K562 (cell line): Measurements from ENCODE around the gene ELMO1. TPM values are rescaled to one million over a fixed set of nuclear protein-coding genes. Genes with fewer than 3 reads are reported as not detected.
A peak's percentile ranks its signal among the peaks of the same experiment; 100 is the strongest.

Source experiments
- ATAC-seq: fragments of 200-7000 bp; cut with Tn5 transposase; 3 replicates; pipeline ENCODE4 v1.9.1; 2020; ENCODE audit warnings: moderate library complexity
- BruUV-seq: library from RNA; stranded (reverse); fragments of 400-500 nt; replicated peaks from 2 replicates; lab custom pipeline; 2021; lab: Mats Ljungman, UMichigan
- CTCF ChIA-PET: fragments of 300-600 bp; formaldehyde crosslinking; extraction: SDS; loops from one replicate; lab custom pipeline; 2021; ENCODE audit warnings: low intra/inter-chr PET ratio; lab: Yijun Ruan, JAX
- POLR2A ChIA-PET: fragments of 300-600, 350-650 bp; sonication (Branson Sonifier 250); formaldehyde crosslinking; extraction: SDS; loops from one replicate; lab custom pipeline; 2021; ENCODE audit warnings: antibody characterized with exemption, inconsistent platforms; lab: Yijun Ruan, JAX
- DNase-seq, 4 experiments: peaks; one replicate each; pipeline versions ENCODE4 v3.0.0 to v3.0.0-alpha.2; 2011 to 2018; ENCODE audit warnings: low spot score in 3 of 4, mixed read lengths in 3 of 4; ENCODE audit errors: extremely low read depth in 1 of 4
- FAIRE-seq: peaks from 2 replicates; lab custom pipeline; 2011; peaks lifted over from hg19 to GRCh38; lab: Jason Lieb, UNC
- H2AFZ ChIP-seq: 2 replicates; pipeline ENCODE4 v1.6.0; 2011; ENCODE audit warnings: low read depth, low read length, control low read depth, inconsistent platforms
- H3K27ac ChIP-seq: fragments of 200-600 bp; 3 replicates; pipeline ENCODE4 v1.8.0; 2011; ENCODE audit warnings: low read depth, mild to moderate bottlenecking, control low read depth, inconsistent platforms, low read length, moderate library complexity, mixed read lengths; ENCODE audit errors: extremely low read depth
- H3K27me3 ChIP-seq, 2 experiments: fragments of 300-600 bp in 1 of 2; 2 replicates in 1 of 2; 3 replicates in 1 of 2; pipeline versions ENCODE4 v1.6.0 to v1.8.0; 2011; ENCODE audit warnings: inconsistent platforms in 2 of 2, low read length in 2 of 2, mild to moderate bottlenecking in 1 of 2, mixed read lengths in 1 of 2, moderate library complexity in 1 of 2; ENCODE audit not compliant: control insufficient read depth in 2 of 2, insufficient read depth in 2 of 2
- H3K36me3 ChIP-seq: fragments of 300-600 bp; 3 replicates; pipeline ENCODE4 v1.8.0; 2011; ENCODE audit warnings: mild to moderate bottlenecking, low read length, inconsistent platforms; ENCODE audit not compliant: control insufficient read depth, insufficient read depth
- H3K4me1 ChIP-seq, 2 experiments: fragments of 200-600 bp in 1 of 2; replicated peaks in 1 of 2; 2 replicates in 1 of 2; 3 replicates in 1 of 2; pipeline versions ENCODE4 v1.5.1 to v1.8.0; 2011; ENCODE audit warnings: inconsistent platforms in 2 of 2, low read length in 2 of 2, mild to moderate bottlenecking in 1 of 2, mixed read lengths in 1 of 2, moderate library complexity in 1 of 2; ENCODE audit not compliant: control insufficient read depth in 2 of 2, insufficient read depth in 2 of 2
- H3K4me2 ChIP-seq: 2 replicates; pipeline ENCODE4 v1.6.1; 2011; ENCODE audit warnings: low read length, control low read depth, inconsistent platforms, mixed read lengths; ENCODE audit not compliant: insufficient read depth
- H3K4me3 ChIP-seq: fragments of 200-600 bp; sonication (generic), shearing (Covaris generic); 2 replicates; pipeline ENCODE4 v1.5.1; 2016; ENCODE audit warnings: control low read depth, inconsistent platforms
- H3K79me2 ChIP-seq: fragments of 200-600 bp; 3 replicates; pipeline ENCODE4 v1.8.0; 2011; ENCODE audit warnings: low read length, inconsistent platforms; ENCODE audit not compliant: control insufficient read depth, insufficient read depth
- H3K9ac ChIP-seq, 2 experiments: 2 replicates each; pipeline versions ENCODE4 v1.6.0 to v1.6.1; 2011; ENCODE audit warnings: low read depth in 2 of 2, low read length in 2 of 2, control low read depth in 1 of 2, inconsistent platforms in 1 of 2, mild to moderate bottlenecking in 1 of 2, mixed read lengths in 1 of 2; ENCODE audit not compliant: insufficient read depth in 1 of 2
- H3K9me1 ChIP-seq: one replicate; pipeline ENCODE4 v1.6.0; 2011; ENCODE audit warnings: inconsistent platforms, mild to moderate bottlenecking, low read length, moderate library complexity; ENCODE audit not compliant: control insufficient read depth, insufficient read depth
- H3K9me3 ChIP-seq: replicated peaks from 2 replicates; pipeline ENCODE4 v1.5.1; 2011; ENCODE audit warnings: low read depth, low read length, inconsistent platforms; ENCODE audit not compliant: control insufficient read depth, insufficient read depth
- H4K20me1 ChIP-seq: replicated peaks from 2 replicates; pipeline ENCODE4 v1.6.1; 2011; ENCODE audit warnings: low read length, inconsistent platforms, mixed read lengths; ENCODE audit not compliant: control insufficient read depth, insufficient read depth
- CEBPB ChIP-seq: fragments of 450-650 bp; IDR thresholded peaks from 2 replicates; pipeline ENCODE4 v1.6.1; 2016; ENCODE audit warnings: missing genetic modification characterization, missing compliant biosample characterization
- CEBPG ChIP-seq, 3 experiments: fragments of 200-800 bp in 1 of 3; sonication (Bioruptor generic) in 1 of 3; sonication (generic) in 1 of 3; formaldehyde crosslinking in 1 of 3; IDR thresholded peaks in 2 of 3; conservative IDR thresholded peaks in 1 of 3; 2 replicates each; pipeline versions ENCODE4 v1.6.1 to v1.8.0; 2016 to 2022; ENCODE audit warnings: missing compliant biosample characterization in 2 of 3, missing genetic modification characterization in 2 of 3, mild to moderate bottlenecking in 1 of 3, missing genetic modification reagents in 1 of 3
- CTCF ChIP-seq, 3 experiments: IDR thresholded peaks in 2 of 3; conservative IDR thresholded peaks in 1 of 3; 2 replicates each; pipeline ENCODE4 v1.5.1; 2011 to 2012; ENCODE audit warnings: low read length in 3 of 3, mild to moderate bottlenecking in 3 of 3, control low read depth in 2 of 3, improper control_type of control experiment in 1 of 3, inconsistent platforms in 1 of 3, low read depth in 1 of 3, mixed read lengths in 1 of 3, moderate library complexity in 1 of 3; ENCODE audit not compliant: insufficient read depth in 2 of 3
- GTF2B ChIP-seq: IDR thresholded peaks from 2 replicates; pipeline ENCODE4 v1.6.1; 2011; ENCODE audit not compliant: insufficient read length; ENCODE audit errors: extremely low read depth
- HDAC6 ChIP-seq: IDR thresholded peaks from 2 replicates; pipeline ENCODE4 v1.6.1; 2012; ENCODE audit warnings: low read depth, mild to moderate bottlenecking, control low read depth, inconsistent platforms, low read length, moderate library complexity
- HNRNPK ChIP-seq: fragments of 200-400 bp; formaldehyde crosslinking; IDR thresholded peaks from one replicate; pipeline ENCODE4 v1.6.1; 2018; ENCODE audit warnings: mild to moderate bottlenecking, low read depth, low read length; ENCODE audit not compliant: poor library complexity, severe bottlenecking
- KAT2B ChIP-seq: IDR thresholded peaks from one replicate; pipeline ENCODE4 v1.6.1; 2012; ENCODE audit warnings: low read depth, mild to moderate bottlenecking, control low read depth, inconsistent platforms, low read length, moderate library complexity
- SRSF9 ChIP-seq: fragments of 200-400 bp; formaldehyde crosslinking; IDR thresholded peaks from 2 replicates; pipeline ENCODE4 v1.6.1; 2017; ENCODE audit warnings: low read depth, low read length, borderline replicate concordance
- ZNF121 ChIP-seq: sonication (generic); formaldehyde crosslinking; conservative IDR thresholded peaks from 2 replicates; pipeline ENCODE4 v1.8.0; 2022; ENCODE audit warnings: missing genetic modification reagents
- WGBS: fragments of 100-300 bp; shearing (Covaris generic); methylation state at CpG from one replicate; pipeline ENCODE4 v1.1.6; 2016; ENCODE audit warnings: low coverage, mixed read lengths; ENCODE audit not compliant: insufficient coverage; ENCODE audit errors: missing lambda C conversion rate; 5-methylcytosine and 5-hydroxymethylcytosine counted together
- in situ Hi-C: fragments of 300-500 bp; cut with MboI; formaldehyde crosslinking; loops from 4 replicates; pipeline ENCODE4 v1.15.0; 2018; ENCODE audit warnings: inconsistent platforms, mixed read lengths
- intact Hi-C: fragments of 100-400 bp; cut with micrococcal nuclease; formaldehyde crosslinking; loops from 2 replicates; pipeline ENCODE4 v1.14.2; 2022
- polyA plus RNA-seq, 8 experiments: library from polyadenylated mRNA; depleted of rRNA in 4 of 8; stranded (reverse) in 5 of 8; unstranded in 3 of 8; fragments of >200 nt; fragmentation: Nextera tagmentation in 2 of 8; fragmentation: Illumina TruSeq in 1 of 8; extraction: Ambion mirVana in 2 of 8; extraction: Trizol in 1 of 8; gene quantifications; 2 replicates each; pipeline versions ENCODE4 v1.2.1 to v1.2.3, GENCODE V29; 2011 to 2014; ENCODE audit warnings: inconsistent platforms in 1 of 8, missing spikeins in 1 of 8
- total RNA-seq, 7 experiments: library from RNA; depleted of rRNA in 6 of 7; stranded (reverse); fragments of >200 nt in 6 of 7; fragmentation: Illumina TruSeq in 2 of 7; extraction: Trizol in 2 of 7; gene quantifications; 2 replicates each; pipeline versions ENCODE4 v1.2.1 to v1.2.3, GENCODE V29; 2011 to 2021; ENCODE audit warnings: low replicate concordance in 1 of 7

Gene ELMO1
- total and polyA plus RNA-seq, 9 of the 15 experiments (the other 6 are each of a cell fraction or from before 2014, with no cell fraction given), result 0.36 to 7.2 (median 3.6) TPM

DNA sequence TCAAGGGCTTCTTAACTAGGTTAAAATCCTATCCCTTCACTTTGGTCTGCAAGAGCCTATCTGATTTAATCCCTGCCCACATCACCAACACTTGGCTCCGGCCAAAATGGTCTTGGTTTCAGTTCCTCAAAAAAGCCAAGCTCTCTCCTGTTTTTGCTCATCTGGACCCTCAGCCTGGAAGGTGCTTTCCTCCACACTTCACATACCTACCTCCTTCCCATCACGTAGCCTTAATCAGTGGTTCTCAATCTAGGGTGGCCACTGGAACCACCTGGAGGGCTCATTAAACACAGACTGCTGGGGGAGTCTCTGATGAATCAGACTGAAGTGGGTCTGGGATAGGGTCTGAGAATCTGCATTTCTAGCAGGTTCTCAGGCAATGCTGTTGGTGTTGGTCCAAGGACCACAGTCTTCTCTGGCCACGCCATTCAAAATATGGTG lies 497.4 kb downstream of the ELMO1 start:
- Histone ChIP-seq H3K4me1 (no peaks in the 10 kb centered on the region), H3K4me2 (no peak overlapping the region), H3K9me1 (no peaks in the 10 kb centered on the region), H3K9ac (no peak overlapping the region), H2AFZ (no peak overlapping the region), H3K27me3 (no peaks in the 10 kb centered on the region), H3K9me3 (no peaks in the 10 kb centered on the region), H3K4me3 (no peak overlapping the region), H3K36me3 (no peaks in the 10 kb centered on the region), H3K27ac (no peak overlapping the region), H3K79me2 (no peaks in the 10 kb centered on the region), H4K20me1 (0 out of 2 replicates have a peak, but pooled peaks cover 3% of the 10 kb centered on the region)
- DNase-seq (no peak), ATAC-seq (no peak), FAIRE-seq (no peak)
- intact Hi-C loops (no loop called here), in situ Hi-C loops (no loop called here)
- TF ChIP-seq ZNF121 (CRISPR knock-in tag) (no peak), GTF2B (no peak)
- ChIA-PET POLR2A (no interaction called here), CTCF (no interaction called here)
- 2% methylated on average over 3 of the region's 3 CpGs for WGBS
- no TSS peak for BruUV-seq

GRCh38 chr7:36949711-36950600 lies 498.7 kb downstream of the ELMO1 start:
- Histone ChIP-seq H3K4me2 (no peak overlapping the region), H3K36me3 (no peaks in the 10 kb centered on the region), H3K9me1 (no peaks in the 10 kb centered on the region), H3K9me3 (no peaks in the 10 kb centered on the region), H3K79me2 (no peaks in the 10 kb centered on the region), H4K20me1 (0 out of 2 replicates have a peak, but pooled peaks cover 3% of the 10 kb centered on the region), H3K27ac (no peak overlapping the region), H3K4me3 (no peak overlapping the region), H3K27me3 (no peaks in the 10 kb centered on the region), H2AFZ (no peak overlapping the region), H3K9ac (no peak overlapping the region), H3K4me1 (no peaks in the 10 kb centered on the region)
- no peak for TF ChIP-seq HNRNPK
- no peak for TF ChIP-seq SRSF9
- TF ChIP-seq CTCF (IDR thresholded peaks at IDR 0.05 in 2 of 3, conservative IDR thresholded peaks at IDR 0.05 in 1 of 3; ENCODE audit: insufficient read depth in 2 of 3, low read depth in 1 of 3, low read length in 3 of 3), result no peak
- TF ChIP-seq CEBPG (CRISPR knock-in tag; IDR thresholded peaks at IDR 0.05), result no peak
- TF ChIP-seq CEBPG (tag; conservative IDR thresholded peaks at IDR 0.05 in 1 of 2, IDR thresholded peaks at IDR 0.05 in 1 of 2), result peak; percentile 16 to 34; a peak in 1 of 4 replicates
- no peak for TF ChIP-seq HDAC6
- TF ChIP-seq KAT2B, result no peak
- peak; percentile 83 for TF ChIP-seq CEBPB (tag)
- no peak for DNase-seq
- no TSS peak for BruUV-seq
- ChIA-PET POLR2A (no interaction called here), CTCF (no interaction called here)
- intact Hi-C loops, result no loop called here
- 0% methylated on average over 8 of the region's 8 CpGs for WGBS
- in situ Hi-C loops, result no loop called here
- ATAC-seq, result no peak
- no peak for FAIRE-seq
